Adrenal gland (tissue), 5 donors: ENCODE results near the gene PRDM16.

Experiments
- CTCF ChIP-seq, 6 experiments: fragments of 450-650 bp in 4 of 6; fragments of 200-600 bp in 2 of 6; sonication (generic) in 1 of 6; IDR thresholded peaks; 1 replicate in 5 of 6; 2 replicates in 1 of 6; pipeline versions ENCODE4 v1.5.1 to v1.8.0; 2016 to 2021; ENCODE audit warnings: antibody characterized with exemption in 6 of 6, mild to moderate bottlenecking in 2 of 6, moderate library complexity in 1 of 6
- POLR2A ChIP-seq, 2 donors: fragments of 450-650 bp; IDR thresholded peaks; one replicate each; pipeline ENCODE4 v1.6.1; 2017; ENCODE audit warnings: antibody characterized with exemption in 2 of 2, mild to moderate bottlenecking in 2 of 2, moderate library complexity in 1 of 2
- donor health status: DM: no; HTN: no; CAD: no.

- no peak for TF ChIP-seq CTCF (IDR thresholded peaks at IDR 0.05)
- TF ChIP-seq POLR2A (IDR thresholded peaks at IDR 0.05), result no peak
These were observed 269.7 kb downstream of the PRDM16 start for GRCh38 chr1:3338725-3339070.
